GM12878 (cell line): Measurements from ENCODE around the gene MGAT3. TPM values are rescaled to one million over a fixed set of nuclear protein-coding genes. Genes with fewer than 3 reads are reported as not detected.

Source experiments
- CREM ChIP-seq: IDR thresholded peaks from 2 replicates; pipeline ENCODE4 v1.6.1; 2014; ENCODE audit warnings: antibody characterized with exemption, low read depth
- FOS ChIP-seq: IDR thresholded peaks from 3 replicates; pipeline ENCODE4 v1.6.1; 2011; ENCODE audit warnings: borderline replicate concordance; ENCODE audit not compliant: insufficient read length; ENCODE audit errors: extremely low read depth
- NFXL1 ChIP-seq: fragments of 450-650 bp; IDR thresholded peaks from 2 replicates; pipeline ENCODE4 v1.6.1; 2017; ENCODE audit warnings: antibody characterized with exemption, mild to moderate bottlenecking, borderline replicate concordance
- NR2F1 ChIP-seq: fragments of 450-650 bp; conservative IDR thresholded peaks from 2 replicates; pipeline ENCODE4 v1.6.1; 2017; ENCODE audit warnings: mild to moderate bottlenecking
- SPI1 ChIP-seq: IDR thresholded peaks from 2 replicates; pipeline ENCODE4 v1.6.1; 2011; ENCODE audit warnings: low read depth, mild to moderate bottlenecking, low read length, moderate library complexity, borderline replicate concordance; ENCODE audit not compliant: insufficient read depth
- TCF12 ChIP-seq: IDR thresholded peaks from 2 replicates; pipeline ENCODE4 v1.6.1; 2011; ENCODE audit warnings: low read depth, mild to moderate bottlenecking, low read length
- WRNIP1 ChIP-seq: IDR thresholded peaks from 2 replicates; pipeline ENCODE4 v1.6.1; 2011; ENCODE audit warnings: low read depth, low read length, improper control_type of control experiment, borderline replicate concordance
- polyA plus RNA-seq, 11 experiments: library from polyadenylated mRNA; depleted of rRNA in 4 of 11; unstranded in 6 of 11; stranded (reverse) in 5 of 11; fragments of >200 nt; fragmentation: Nextera tagmentation in 4 of 11; fragmentation: Illumina TruSeq in 1 of 11; extraction: Ambion mirVana in 4 of 11; extraction: Trizol in 1 of 11; gene quantifications; 1 replicate in 1 of 11; 2 replicates in 10 of 11; pipeline versions ENCODE4 v1.2.1 to v1.2.3, GENCODE V29; 2011 to 2016; ENCODE audit warnings: inconsistent platforms in 2 of 11, missing spikeins in 2 of 11, low read depth in 1 of 11
- total RNA-seq, 4 experiments: library from RNA; depleted of rRNA in 3 of 4; stranded (reverse); fragments of >200 nt in 3 of 4; fragmentation: Illumina TruSeq in 1 of 4; extraction: Trizol in 1 of 4; gene quantifications; 2 replicates each; pipeline versions ENCODE4 v1.2.1 to v1.2.3, GENCODE V29; 2013 to 2021
- TF ChIP-seq, protein P1 (sequence below): fragments of 450-650 bp; formaldehyde crosslinking; IDR thresholded peaks from 2 replicates; pipeline ENCODE4 v1.4.0; 2020; ENCODE audit warnings: mild to moderate bottlenecking, moderate library complexity

Gene MGAT3
- total and polyA plus RNA-seq, 10 of the 15 experiments (the other 5 are each of a cell fraction or from before 2014, with no cell fraction given) = 0.32 to 40.2 (median 11.9) TPM

GRCh38 chr22:39474351-39475111 lies 17.7 kb downstream of the MGAT3 start (continued):
- TF ChIP-seq NR2F1 = no peak
- TF ChIP-seq FOS = no peak
- no peak for TF ChIP-seq SPI1
- no peak for TF ChIP-seq WRNIP1
- TF ChIP-seq NFXL1 = no peak
- TF ChIP-seq, protein P1, sequence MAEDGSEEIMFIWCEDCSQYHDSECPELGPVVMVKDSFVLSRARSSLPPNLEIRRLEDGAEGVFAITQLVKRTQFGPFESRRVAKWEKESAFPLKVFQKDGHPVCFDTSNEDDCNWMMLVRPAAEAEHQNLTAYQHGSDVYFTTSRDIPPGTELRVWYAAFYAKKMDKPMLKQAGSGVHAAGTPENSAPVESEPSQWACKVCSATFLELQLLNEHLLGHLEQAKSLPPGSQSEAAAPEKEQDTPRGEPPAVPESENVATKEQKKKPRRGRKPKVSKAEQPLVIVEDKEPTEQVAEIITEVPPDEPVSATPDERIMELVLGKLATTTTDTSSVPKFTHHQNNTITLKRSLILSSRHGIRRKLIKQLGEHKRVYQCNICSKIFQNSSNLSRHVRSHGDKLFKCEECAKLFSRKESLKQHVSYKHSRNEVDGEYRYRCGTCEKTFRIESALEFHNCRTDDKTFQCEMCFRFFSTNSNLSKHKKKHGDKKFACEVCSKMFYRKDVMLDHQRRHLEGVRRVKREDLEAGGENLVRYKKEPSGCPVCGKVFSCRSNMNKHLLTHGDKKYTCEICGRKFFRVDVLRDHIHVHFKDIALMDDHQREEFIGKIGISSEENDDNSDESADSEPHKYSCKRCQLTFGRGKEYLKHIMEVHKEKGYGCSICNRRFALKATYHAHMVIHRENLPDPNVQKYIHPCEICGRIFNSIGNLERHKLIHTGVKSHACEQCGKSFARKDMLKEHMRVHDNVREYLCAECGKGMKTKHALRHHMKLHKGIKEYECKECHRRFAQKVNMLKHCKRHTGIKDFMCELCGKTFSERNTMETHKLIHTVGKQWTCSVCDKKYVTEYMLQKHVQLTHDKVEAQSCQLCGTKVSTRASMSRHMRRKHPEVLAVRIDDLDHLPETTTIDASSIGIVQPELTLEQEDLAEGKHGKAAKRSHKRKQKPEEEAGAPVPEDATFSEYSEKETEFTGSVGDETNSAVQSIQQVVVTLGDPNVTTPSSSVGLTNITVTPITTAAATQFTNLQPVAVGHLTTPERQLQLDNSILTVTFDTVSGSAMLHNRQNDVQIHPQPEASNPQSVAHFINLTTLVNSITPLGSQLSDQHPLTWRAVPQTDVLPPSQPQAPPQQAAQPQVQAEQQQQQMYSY = no peak
- TF ChIP-seq CREM = no peak
- TF ChIP-seq TCF12 = no peak
- TF ChIP-seq, all 136 proteins: peak for 6
